Esophagus (tissue), 2 donors: ENCODE data around the gene ITGB6. TPM values are rescaled to one million over a fixed set of nuclear protein-coding genes. Genes with fewer than 3 reads are reported as not detected.

Source experiments
- H3K27ac ChIP-seq, 2 donors: one replicate each; pipeline ENCODE4 v1.5.1; 2013; ENCODE audit warnings: low read depth in 2 of 2, mild to moderate bottlenecking in 2 of 2, inconsistent platforms in 1 of 2, low read length in 1 of 2, moderate library complexity in 1 of 2
- H3K27me3 ChIP-seq, 2 donors: one replicate each; pipeline ENCODE4 v1.6.1; 2013; ENCODE audit warnings: low read length in 2 of 2, control low read depth in 1 of 2, mild to moderate bottlenecking in 1 of 2; ENCODE audit not compliant: insufficient read depth in 2 of 2, control insufficient read depth in 1 of 2
- H3K36me3 ChIP-seq, 2 donors: one replicate each; pipeline ENCODE4 v1.6.1; 2013; ENCODE audit warnings: low read length in 1 of 2; ENCODE audit not compliant: control insufficient read depth in 2 of 2, insufficient read depth in 2 of 2
- H3K4me1 ChIP-seq, 2 donors: one replicate each; pipeline ENCODE4 v1.6.1; 2013; ENCODE audit warnings: low read length in 1 of 2; ENCODE audit not compliant: control insufficient read depth in 2 of 2, insufficient read depth in 2 of 2
- H3K4me3 ChIP-seq, 2 donors: one replicate each; pipeline ENCODE4 v1.5.1; 2013; ENCODE audit warnings: low read length in 2 of 2, mild to moderate bottlenecking in 2 of 2, low read depth in 1 of 2, moderate library complexity in 1 of 2
- H3K9me3 ChIP-seq, 2 donors: one replicate each; pipeline ENCODE4 v1.6.1; 2013; ENCODE audit warnings: mild to moderate bottlenecking in 2 of 2, low read depth in 1 of 2, low read length in 1 of 2, moderate library complexity in 1 of 2; ENCODE audit not compliant: control insufficient read depth in 2 of 2, insufficient read depth in 1 of 2
- WGBS, 2 donors: extraction: QIAGEN DNeasy Blood & Tissue Kit; methylation state at CpG; one replicate each; pipeline ENCODE4 v1.1.7; 2013; 5-methylcytosine and 5-hydroxymethylcytosine counted together
- polyA plus RNA-seq, 2 donors: library from polyadenylated mRNA; stranded (reverse); fragments of 200-250 nt; gene quantifications; one replicate each; pipeline ENCODE4 v1.2.3, GENCODE V29; 2013
- donor health status: healthy with polysubstance abuse.
- donor health status: Bipolar disorder and iron deficiency.

ITGB6 gene
- polyA plus RNA-seq, 2 donors = 9.1 to 10.6 TPM

DNA sequence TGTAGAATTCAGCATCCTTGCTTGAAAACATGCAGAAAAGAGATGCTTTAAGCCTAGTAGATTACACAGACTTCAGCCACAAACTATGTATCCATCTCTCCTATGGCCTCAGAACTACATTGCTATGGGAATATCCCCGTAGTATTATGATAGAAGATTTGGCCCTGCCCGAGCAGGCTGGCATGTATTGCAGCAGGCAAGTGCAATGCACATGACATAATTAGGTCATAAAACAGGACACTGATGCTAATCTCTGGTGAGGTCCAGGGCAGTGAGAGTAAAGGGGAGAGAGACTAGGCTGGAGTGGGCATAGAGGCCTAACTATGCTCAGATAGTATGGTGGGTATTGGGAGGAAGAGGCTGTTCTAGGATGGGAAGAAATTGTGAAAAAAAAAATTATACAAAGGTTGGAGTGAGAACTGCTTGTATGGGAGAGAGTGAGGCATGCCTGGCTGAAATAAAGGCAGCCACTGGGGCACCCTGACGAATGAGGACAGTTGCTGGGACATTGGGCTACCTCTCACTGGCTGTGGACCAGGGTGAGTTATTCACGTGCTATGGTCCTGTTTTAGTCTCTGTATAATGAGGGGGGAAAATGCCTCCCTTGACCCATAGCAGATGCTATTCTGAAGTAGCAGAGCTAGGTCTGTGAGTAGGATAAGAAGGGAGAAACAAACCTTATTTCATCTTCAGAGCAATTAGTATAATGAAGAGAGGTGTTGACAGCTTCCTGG lies 136.0 kb downstream of the ITGB6 start:
- H3K9me3 ChIP-seq = no peaks in the 10 kb centered on the region
- no peak overlapping the region for H3K27ac ChIP-seq
- WGBS, 2 donors = 73 to 83% methylated on average over 4 of the region's 4 CpGs
- H3K27me3 ChIP-seq = no peaks in the 10 kb centered on the region
- H3K4me3 ChIP-seq = no peak overlapping the region
- no peaks in the 10 kb centered on the region for H3K36me3 ChIP-seq
- H3K4me1 ChIP-seq = peaks cover 0 to 4% of the 10 kb centered on the region in 2 donors

DNA sequence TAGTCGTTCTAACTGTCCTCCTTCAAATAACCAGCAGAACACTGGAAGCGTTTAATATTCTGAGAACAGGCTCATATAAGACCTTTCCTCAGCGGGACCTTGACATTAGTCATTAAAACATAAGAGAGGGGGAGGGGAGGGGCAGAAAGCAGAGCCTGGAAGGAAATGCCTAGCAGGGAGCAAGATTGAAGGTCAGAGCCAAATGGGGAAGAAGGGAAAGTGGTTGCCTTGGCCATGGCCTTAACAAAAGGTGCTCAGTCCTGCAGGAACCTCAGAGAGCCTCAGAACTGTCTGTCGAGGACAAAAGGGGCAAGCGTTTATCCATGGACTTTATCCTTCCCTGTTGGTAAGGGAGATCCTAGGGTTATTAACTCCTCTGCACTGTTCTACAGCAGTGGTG lies 136.8 kb downstream of the ITGB6 start:
- 41 to 50% methylated on average over 5 of the region's 5 CpGs for WGBS, 2 donors
- H3K4me3 ChIP-seq = peak overlapping the region in 1 of 2 donors; percentile 84
- H3K4me1 ChIP-seq = peaks cover 0 to 4% of the 10 kb centered on the region in 2 donors
- peak overlapping the region in 1 of 2 donors; percentile 28 for H3K27ac ChIP-seq
- no peaks in the 10 kb centered on the region for H3K36me3 ChIP-seq
- H3K9me3 ChIP-seq = no peaks in the 10 kb centered on the region
- no peaks in the 10 kb centered on the region for H3K27me3 ChIP-seq

DNA sequence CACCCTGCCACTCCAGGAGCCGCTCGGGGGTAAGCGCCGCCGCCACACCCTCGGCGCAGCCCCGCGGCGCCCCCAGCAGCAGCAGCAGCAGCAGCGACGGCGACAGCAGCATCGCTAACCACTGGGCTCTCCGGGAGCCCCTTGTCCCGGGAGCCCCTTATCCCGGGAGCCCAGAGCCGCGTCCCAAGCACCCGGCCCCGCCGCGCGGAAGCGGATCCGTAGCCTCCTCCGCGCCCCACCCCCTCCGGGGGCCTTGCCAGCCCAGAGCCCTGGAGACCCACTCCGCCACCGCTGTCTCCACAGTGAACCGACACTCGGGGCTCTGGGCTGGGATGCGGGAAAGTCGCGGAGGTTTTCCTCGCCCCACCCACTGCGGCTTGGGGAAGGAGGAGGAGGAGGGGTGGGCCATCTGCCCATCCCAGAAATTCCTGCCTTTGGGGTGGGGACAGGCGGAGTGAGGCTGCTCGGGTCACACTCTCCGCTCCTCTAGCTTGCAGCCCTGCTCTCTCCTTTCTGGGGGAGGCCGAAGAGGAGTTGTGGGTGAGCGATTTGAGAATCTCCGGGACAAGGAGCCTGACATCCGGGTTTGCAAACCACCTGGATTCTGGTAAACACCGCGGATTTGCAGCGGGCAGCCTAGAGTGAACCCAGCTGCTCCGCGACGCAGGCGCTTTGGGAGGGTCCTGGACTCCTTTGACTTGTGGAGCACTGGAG lies 137.6 kb downstream of the ITGB6 start, which contains the start of gene PLA2R1:
Gene PLA2R1 (minus strand): TSS at position 324 of the 714 bp plus-strand sequence. CDS start 212 bp downstream, at position 112.
- Histone ChIP-seq H3K27ac (peak within 1 kb of the TSS; percentile 12 to 64), H3K4me3 (peak within 1 kb of the TSS; percentile 75 to 84), H3K27me3 (no peaks in the 10 kb centered on the region), H3K9me3 (no peaks in the 10 kb centered on the region), H3K36me3 (no peaks in the 10 kb centered on the region), H3K4me1 (peaks cover 0 to 4% of the 10 kb centered on the region in 2 donors)
- 1 to 2% methylated on average over 51 to 52 of the region's 52 CpGs for WGBS, 2 donors

DNA sequence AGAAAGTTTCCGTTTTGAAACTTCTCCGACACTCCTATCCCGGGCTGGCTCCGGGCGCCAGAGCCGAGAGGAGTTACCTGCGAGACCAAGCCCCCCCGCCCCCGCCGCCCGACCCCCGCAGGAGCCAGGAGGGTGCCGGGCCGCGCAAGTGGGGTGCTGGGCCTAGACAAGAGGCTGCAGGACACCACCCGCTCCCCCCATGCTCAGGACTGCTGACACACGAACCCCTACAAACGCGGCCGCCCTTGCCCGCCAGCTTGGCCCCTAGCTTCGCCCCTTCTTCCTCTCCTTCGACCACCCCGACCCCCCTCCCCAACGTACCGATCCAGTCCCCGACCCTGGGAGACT lies 138.2 kb downstream of the ITGB6 start:
- H3K4me1 ChIP-seq = peaks cover 0 to 4% of the 10 kb centered on the region in 2 donors
- H3K27me3 ChIP-seq = no peaks in the 10 kb centered on the region
- WGBS, 2 donors = 2 to 3% methylated on average over 23 to 27 of the region's 27 CpGs
- H3K27ac ChIP-seq = peak overlapping the region; percentile 12 to 53
- H3K36me3 ChIP-seq = no peaks in the 10 kb centered on the region
- H3K9me3 ChIP-seq = no peaks in the 10 kb centered on the region
- H3K4me3 ChIP-seq = peak overlapping the region; percentile 75 to 84

DNA sequence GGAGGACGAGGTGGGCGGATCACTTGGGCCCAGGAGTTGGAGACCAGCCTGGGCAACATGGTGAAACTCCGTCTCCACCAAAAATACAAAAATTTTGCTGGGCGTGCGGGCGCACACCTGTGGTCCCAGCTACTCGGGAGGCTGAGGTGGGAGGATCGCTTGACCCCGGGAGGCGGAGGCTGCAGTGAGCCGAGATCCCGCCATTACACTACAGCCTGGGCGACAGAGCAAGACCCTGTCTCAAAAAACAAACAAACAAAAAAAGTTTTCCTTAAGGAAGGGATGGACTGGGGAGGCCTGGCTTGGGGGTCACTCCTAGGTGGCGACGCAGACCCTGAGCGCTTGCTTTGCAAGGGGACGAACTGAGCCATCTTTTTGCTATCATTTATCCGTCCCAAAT lies 138.5 kb downstream of the ITGB6 start:
- WGBS, 2 donors = 67 to 68% methylated on average over 18 of the region's 18 CpGs
- H3K4me3 ChIP-seq = peak overlapping the region; percentile 75 to 84
- no peak overlapping the region for H3K27ac ChIP-seq

DNA sequence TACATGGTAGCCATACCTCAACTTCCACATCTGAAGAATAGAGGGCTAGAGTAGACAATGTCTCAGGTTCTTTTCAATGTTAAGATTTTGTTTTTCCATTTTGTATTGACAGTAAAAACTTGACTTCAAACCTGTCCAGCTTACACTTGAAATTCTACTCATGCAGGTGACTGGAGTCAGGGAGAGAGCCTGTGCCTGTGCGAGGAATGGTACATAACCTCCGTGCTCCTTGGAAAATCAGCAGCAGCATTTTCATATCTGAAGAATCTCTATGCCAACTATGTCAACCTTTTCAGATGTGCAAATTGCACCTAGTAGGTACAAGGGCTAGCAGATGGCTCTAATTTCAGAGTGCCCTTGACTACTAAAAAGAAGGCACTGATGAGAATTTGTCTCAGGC lies 139.8 kb downstream of the ITGB6 start:
- H3K27me3 ChIP-seq = no peaks in the 10 kb centered on the region
- H3K4me1 ChIP-seq = peaks cover 0 to 6% of the 10 kb centered on the region in 2 donors
- H3K4me3 ChIP-seq = no peak overlapping the region
- 92 to 94% methylated on average over 2 of the region's 2 CpGs for WGBS, 2 donors
- H3K36me3 ChIP-seq = no peaks in the 10 kb centered on the region
- no peak overlapping the region for H3K27ac ChIP-seq
- H3K9me3 ChIP-seq = no peaks in the 10 kb centered on the region

More for the DNA sequence above, 138.5 kb downstream of the ITGB6 start:
- Histone ChIP-seq H3K4me1 (peaks cover 0 to 4% of the 10 kb centered on the region in 2 donors), H3K36me3 (no peaks in the 10 kb centered on the region), H3K9me3 (no peaks in the 10 kb centered on the region), H3K27me3 (no peaks in the 10 kb centered on the region)

DNA sequence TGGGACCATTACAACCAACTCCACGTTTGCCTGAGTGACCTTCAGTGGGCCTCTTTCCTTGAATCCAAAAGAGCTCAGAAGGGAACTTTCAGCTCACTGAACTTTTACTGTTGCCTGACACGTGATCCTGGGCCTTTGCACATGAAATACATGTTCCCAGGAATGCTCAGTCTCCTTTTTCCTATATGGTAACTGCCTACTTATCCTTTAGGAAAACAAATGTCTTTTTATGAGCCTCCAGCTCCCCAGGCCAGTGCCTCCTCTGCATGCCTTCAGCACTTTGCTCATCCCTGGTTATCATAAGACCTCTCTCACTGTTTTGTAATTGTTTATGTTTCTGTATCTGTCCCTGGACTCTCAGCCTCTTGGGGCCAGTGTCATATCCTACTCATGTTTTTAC lies 142.7 kb downstream of the ITGB6 start:
- Histone ChIP-seq H3K27me3 (no peaks in the 10 kb centered on the region), H3K4me3 (no peak overlapping the region), H3K9me3 (no peaks in the 10 kb centered on the region), H3K27ac (no peak overlapping the region), H3K36me3 (no peaks in the 10 kb centered on the region), H3K4me1 (peaks cover 2 to 7% of the 10 kb centered on the region in 2 donors)
- WGBS, 2 donors = 68 to 77% methylated on average over 2 of the region's 2 CpGs

DNA sequence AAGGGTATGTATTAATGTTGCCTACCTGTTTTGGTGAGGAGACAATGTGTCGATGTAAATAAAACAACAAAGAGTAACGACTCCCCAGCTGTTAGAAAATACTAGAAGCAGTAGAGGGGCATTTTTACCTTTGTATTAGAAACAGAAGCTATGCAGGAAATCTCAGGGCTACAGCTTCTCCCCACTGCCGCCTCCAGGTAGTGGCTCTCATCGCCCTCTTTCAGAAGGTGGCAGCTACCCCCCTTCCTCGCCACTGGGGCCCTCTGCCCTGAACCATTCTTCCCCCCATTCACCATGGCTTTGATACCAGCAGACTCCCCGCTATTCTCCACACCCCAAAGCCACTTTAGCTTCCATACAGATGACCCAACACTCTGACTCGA lies 144.4 kb downstream of the ITGB6 start:
- Histone ChIP-seq H3K9me3 (no peaks in the 10 kb centered on the region), H3K27me3 (no peaks in the 10 kb centered on the region), H3K4me3 (no peak overlapping the region), H3K27ac (peak overlapping the region in 1 of 2 donors; percentile 12), H3K4me1 (peaks cover 2 to 8% of the 10 kb centered on the region in 2 donors), H3K36me3 (no peaks in the 10 kb centered on the region)
- WGBS, 2 donors = 90 to 93% methylated on average over 7 of the region's 7 CpGs

DNA sequence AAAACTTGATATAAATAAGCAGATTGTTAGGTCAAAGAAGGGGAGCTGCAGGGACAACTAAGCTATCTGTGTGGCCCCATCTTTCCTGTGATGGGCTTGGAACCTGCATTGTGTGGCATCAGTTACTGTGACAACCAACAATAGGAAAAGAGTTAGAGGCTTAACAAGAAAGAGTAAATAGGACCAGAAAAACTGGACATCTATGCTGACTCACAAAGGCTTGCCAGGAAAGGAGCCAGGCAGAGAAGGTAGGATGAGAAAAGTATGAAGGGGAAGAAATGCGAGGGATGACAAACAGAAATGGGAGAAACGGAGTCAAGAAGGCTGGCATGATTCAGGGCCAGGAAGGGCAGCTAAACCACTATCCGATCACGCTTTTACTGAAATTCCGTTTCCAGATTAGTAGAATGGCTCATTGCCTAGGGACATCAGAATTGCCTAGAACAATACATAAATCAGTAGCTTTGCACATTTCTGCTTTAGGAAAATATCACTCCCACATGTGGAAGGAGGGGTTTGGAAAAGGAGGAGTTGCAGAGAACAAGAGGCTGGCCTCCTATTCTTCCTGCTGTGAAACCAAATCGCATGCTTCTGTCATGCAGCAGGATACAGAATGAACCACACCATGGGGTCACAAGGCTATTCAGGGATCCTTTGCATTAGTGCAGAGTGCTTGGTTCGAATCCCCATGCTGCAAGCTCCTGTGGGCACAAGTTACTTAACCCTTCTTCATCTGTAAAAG lies 144.9 kb downstream of the ITGB6 start:
- Histone ChIP-seq H3K27ac (peak overlapping the region; percentile 12 to 33), H3K4me3 (no peak overlapping the region), H3K9me3 (no peaks in the 10 kb centered on the region), H3K4me1 (peaks cover 2 to 8% of the 10 kb centered on the region in 2 donors), H3K36me3 (no peaks in the 10 kb centered on the region), H3K27me3 (no peaks in the 10 kb centered on the region)
- 43 to 55% methylated on average over 7 of the region's 7 CpGs for WGBS, 2 donors
